ENCODE results near the gene SIL1.

The SIL1 gene

DNA sequence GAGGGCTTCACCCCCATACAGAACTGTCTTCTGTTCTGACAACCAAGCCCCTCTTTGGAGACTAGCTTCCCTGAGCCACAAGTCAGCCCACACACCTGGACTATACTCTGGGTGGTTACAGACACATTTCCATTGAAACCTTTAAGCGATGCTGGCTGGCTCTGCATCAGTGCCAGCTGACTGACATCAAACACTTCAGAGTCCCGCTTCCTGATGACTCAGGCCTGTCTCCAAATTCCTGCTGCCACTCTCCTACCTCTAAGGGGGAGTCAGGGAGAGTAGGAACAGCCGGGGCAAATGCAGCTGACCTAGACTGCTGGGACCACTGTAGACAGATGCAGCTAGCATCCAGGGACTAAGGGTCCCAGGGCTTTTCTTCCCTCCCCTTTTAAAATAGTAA is 59.4 kb downstream of the SIL1 start:
- TF ChIP-seq, protein P1, sequence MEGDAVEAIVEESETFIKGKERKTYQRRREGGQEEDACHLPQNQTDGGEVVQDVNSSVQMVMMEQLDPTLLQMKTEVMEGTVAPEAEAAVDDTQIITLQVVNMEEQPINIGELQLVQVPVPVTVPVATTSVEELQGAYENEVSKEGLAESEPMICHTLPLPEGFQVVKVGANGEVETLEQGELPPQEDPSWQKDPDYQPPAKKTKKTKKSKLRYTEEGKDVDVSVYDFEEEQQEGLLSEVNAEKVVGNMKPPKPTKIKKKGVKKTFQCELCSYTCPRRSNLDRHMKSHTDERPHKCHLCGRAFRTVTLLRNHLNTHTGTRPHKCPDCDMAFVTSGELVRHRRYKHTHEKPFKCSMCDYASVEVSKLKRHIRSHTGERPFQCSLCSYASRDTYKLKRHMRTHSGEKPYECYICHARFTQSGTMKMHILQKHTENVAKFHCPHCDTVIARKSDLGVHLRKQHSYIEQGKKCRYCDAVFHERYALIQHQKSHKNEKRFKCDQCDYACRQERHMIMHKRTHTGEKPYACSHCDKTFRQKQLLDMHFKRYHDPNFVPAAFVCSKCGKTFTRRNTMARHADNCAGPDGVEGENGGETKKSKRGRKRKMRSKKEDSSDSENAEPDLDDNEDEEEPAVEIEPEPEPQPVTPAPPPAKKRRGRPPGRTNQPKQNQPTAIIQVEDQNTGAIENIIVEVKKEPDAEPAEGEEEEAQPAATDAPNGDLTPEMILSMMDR (IDR thresholded peaks at IDR 0.05; ENCODE audit: borderline replicate concordance, insufficient read depth, low read depth, low read length), result no peak

DNA sequence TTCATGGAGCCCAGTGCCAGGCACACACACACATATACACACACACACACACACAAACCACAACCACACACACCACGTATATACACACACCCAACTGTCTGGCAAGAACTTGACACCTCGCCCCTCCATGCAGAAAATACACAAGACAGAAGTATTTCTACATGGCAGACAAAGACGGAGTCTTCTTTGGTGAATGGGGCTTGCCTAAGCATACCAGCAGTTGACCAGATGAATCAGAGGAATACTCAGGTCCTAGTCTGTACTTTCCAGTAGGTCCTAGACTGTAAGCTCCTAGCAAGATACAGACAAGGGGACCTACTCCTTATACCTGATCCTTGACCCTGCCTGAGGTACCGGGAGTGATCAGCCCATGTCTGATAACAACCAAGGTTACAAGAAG is 60.1 kb downstream of the SIL1 start:
- TF ChIP-seq, protein P1 (IDR thresholded peaks at IDR 0.05; ENCODE audit: borderline replicate concordance, insufficient read depth, low read depth, low read length), result no peak
- no peak overlapping the region for H3K4me3 ChIP-seq (ENCODE audit: low read depth, low read length)

More for the DNA sequence above, 59.4 kb downstream of the SIL1 start:
- H3K4me3 ChIP-seq (ENCODE audit: low read depth, low read length), result no peak overlapping the region

DNA sequence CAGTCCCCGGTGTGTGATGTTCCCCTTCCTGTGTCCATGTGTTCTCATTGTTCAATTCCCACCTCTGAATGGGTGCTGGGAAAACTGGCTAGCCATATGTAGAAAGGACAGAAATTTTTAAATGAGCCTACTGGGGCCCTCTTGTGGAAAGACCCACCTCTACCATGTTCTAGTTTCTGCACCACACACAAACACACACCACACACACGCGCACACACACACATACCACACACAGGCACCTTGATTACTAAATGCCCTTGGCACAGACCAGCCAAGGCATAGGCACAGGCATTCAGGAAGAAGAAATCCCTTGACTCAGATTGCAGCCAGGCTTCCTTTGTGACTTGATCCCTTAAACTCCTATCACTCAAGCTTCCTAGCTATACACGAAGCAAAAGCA is 60.5 kb downstream of the SIL1 start:
- TF ChIP-seq, protein P1 (IDR thresholded peaks at IDR 0.05; ENCODE audit: borderline replicate concordance, insufficient read depth, low read depth, low read length), result peak; percentile 29; the same call in 1 of the 2 replicates
- no peak overlapping the region for H3K4me3 ChIP-seq (ENCODE audit: low read depth, low read length)

DNA sequence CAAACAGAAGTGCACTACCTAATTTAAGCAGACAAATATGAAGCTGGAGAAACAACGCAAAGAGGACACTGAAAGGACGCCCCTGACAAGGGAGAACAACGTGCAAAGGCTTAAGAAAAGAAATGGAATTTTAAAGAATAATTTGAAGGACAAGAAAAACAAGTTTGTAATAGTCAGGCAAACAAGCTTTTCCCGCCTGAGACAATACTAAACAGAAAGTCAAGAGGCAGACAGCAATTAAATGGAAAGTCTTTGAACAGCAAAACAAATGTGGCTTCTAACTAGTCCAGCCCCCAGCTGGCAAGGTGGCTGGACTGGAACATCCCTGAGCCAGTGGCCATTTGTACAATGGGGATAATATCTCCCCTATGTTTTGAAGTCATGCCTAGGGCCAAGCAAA is 63.3 kb downstream of the SIL1 start:
- TF ChIP-seq, protein P1 (IDR thresholded peaks at IDR 0.05; ENCODE audit: borderline replicate concordance, insufficient read depth, low read depth, low read length), result no peak
- H3K4me3 ChIP-seq (ENCODE audit: low read depth, low read length), result no peak overlapping the region

DNA sequence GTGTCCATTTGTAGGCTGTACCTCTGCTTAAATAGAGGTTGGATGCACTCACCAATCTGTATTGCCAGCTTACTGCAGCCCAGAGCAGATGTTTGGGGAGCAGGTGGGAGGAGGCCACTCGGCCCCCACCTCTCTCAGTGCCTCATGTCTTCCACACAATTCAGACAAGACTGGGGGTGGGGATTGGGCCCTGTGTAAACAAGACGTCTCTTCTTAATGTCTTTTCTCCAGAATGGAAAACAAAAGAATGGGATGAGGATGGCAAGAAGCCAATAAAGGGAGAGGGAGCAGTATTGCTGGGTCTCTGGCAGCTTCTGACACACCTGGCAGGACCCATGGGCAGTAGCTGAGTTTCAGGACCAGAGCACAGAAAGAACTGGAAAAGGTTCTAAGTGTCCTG is 64.9 kb downstream of the SIL1 start:
- TF ChIP-seq, protein P1 (IDR thresholded peaks at IDR 0.05; ENCODE audit: borderline replicate concordance, insufficient read depth, low read depth, low read length), result no peak
- H3K4me3 ChIP-seq (ENCODE audit: low read depth, low read length), result no peak overlapping the region

DNA sequence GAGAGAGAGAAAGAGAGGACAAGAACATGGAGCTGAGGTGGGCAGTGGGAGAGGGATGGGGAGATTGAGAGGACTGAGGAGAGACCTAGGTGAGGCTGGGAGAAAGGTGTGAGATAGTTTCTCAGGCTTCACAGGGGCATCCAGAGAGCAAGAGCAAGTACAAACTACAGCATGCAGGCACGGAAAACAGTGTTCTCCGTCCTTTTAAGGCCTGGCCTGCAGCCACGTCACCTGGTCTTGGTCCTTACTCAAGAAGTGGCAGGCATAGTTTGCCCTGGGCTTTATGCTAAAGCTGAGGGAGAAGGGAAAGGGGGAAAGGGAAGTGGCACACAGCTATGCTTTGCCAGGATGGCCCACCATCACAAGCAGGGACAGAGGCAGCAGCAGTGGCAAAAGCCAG is 65.7 kb downstream of the SIL1 start:
- no peak overlapping the region for H3K4me3 ChIP-seq (ENCODE audit: low read depth, low read length)
- TF ChIP-seq, protein P1 (IDR thresholded peaks at IDR 0.05; ENCODE audit: borderline replicate concordance, insufficient read depth, low read depth, low read length), result no peak

DNA sequence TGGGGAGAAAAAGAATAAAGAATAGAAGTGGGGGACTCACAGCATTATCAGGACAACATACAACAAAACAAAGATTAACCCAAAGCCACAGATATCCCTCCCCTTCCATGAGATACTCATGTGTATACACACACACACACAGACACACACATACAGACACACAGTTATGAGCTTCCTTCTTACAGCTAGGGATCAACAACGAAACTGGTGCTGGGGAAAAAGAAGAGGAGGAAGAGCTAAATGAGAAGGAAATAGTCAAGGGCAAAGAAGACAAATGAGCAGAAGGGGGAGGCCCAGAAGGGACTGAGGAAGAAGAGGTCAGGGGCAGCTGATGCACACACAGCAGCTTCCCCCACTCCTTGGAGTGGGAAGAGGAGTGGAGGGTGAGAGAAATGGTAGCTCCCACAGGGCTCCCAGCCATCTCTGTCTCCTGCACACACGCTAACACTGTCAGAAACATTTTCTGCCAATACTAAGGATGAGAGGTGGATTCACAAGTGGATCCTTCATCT is 66.2 kb downstream of the SIL1 start:
- no peak overlapping the region for H3K4me3 ChIP-seq (ENCODE audit: low read depth, low read length)
- TF ChIP-seq, protein P1 (IDR thresholded peaks at IDR 0.05; ENCODE audit: borderline replicate concordance, insufficient read depth, low read depth, low read length), result no peak
